NCI-H748 (cell line): ENCODE measurements around the gene C12orf57.

Experiments
- DNase-seq: peaks from one replicate; lab custom pipeline; 2025; ENCODE audit not compliant: unreplicated experiment; lab: John Stamatoyannopoulos, UW

C12orf57 gene

DNA sequence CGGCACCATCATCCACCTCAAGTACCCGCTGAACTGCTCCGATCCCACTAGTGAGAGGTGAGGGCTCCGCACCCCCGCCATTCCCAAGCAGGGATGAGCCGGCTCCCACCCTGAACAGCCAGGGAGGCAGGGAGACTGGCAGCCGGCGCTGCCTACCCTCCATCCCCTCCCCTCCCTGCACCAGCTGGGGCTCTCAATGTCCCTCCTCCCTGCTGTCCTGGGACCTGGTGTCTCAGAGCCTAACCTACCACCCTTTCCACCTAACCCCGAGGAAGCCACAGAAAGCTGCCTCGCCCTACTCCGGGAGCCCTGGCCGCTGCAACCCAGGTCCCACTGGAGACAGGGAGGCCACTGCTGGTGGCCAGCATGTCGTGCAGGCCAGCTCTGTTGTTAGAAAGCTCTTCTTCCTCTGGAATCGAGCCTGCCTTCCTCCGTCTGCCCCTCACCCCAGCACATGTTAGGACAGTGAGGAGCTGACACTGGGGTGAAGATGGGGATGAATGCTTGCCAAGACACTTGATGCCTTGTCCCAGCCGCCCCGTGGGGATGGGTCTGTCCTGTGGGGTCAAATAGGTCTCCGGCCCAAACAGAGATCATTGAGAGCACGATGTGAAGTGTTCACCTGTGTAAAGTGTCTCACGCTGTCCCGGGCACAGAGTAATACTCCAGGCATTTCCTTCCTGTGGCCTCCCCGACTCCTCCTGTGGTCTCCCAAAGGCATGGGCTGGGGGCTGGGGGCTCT is 8.5 kb downstream of the C12orf57 start:
- no peak for DNase-seq

DNA sequence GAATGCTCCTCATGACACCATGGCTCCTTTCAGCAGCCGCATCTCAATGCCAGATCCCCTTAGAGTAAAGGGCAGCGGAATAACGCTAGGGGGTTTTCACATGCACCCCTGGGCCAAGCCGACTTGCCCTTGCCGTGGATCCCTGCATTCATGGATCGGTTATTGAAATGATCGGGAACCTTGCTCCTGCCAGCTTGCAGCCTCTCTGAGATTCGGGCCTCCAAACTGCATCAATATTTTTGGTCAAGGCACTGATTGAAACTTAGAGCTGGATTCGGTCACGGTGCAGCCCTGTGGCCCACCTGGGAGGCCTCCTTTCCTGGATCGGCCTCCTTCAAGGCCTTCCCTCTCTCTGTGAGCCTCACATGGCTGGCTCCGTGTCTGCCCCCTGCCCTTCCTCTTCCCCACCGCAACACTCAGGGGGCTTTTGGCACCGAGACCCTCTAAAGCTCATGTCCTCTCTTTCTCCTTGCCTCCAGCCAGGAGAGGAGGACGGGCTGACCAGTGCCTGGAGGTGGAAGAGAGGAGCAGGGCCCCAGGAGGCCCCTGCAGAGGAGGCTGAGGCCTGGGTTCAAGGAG is 9.1 kb downstream of the C12orf57 start:
- no peak for DNase-seq

DNA sequence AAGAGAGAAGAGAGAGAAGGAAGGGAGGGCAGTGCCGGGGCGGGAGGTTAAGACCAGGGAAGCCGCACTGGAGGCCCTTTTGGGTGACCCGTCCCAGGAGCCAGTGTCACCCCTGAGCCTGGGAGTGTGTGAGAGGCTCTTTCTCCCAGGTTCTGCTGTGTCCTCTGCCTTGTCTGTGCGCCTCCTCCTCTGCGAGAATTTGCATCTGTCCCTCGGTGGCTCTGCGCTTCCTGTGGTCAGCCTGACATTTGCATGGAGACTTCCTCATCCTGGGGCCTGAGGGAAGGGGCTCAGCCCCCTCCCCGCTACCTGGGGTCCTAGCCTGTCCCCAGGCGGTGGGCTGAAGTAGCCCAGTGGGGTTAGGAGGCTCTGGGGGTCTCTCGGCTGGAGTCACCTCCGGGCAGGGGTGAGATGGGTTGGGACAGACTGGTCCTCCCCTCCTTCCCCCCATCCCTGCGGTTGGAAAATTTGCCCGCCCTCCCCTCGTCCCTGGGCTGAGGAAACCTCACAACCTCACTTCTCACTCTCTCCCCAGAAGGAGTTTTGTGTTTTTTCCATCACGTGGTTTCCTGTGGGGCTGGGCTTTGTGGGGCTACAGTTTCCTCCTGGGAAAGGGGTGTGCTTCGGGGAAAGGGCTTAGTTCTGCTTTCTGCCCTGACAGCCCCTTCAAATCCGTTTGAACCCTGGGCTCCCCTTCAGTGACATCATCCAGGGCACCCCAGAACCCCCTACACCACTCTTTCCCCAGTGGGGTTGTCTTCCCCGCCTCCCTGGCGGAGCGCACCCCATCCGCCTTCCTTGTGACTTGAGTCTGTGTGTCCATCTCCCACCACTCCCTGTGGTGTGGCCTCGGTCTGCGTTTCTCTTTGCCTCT is 9.9 kb downstream of the C12orf57 start:
- no peak for DNase-seq

DNA sequence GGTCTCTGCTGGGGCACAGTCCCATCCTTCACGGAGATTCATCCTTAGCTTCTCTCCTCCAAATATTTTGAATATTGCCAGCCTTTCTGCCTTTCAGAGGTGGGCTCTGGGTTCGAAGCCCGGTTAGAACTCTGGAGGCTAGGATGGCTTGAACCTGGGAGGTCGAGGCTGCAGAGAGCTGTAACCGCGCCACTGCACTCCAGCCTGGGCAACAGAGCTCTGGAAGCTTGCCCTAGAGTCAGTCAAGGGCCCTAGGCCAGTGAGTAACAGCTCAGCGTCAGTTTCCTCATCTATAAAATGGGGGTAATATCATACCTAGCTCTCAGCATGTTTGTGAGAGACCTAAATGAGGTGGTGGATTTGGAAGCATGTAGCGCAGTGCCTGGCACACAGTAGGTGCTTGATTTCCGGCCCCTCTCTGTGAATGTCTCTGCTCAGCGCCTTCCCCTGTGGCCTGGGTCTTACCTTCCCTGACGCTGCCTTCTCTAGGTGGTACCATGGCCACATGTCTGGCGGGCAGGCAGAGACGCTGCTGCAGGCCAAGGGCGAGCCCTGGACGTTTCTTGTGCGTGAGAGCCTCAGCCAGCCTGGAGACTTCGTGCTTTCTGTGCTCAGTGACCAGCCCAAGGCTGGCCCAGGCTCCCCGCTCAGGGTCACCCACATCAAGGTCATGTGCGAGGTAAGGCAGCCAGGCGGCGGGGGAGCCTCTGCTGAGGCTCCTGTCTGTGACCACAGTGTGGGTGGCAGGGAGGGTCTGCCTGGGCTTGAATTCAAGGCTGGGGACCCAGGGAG is 10.7 kb downstream of the C12orf57 start:
- no peak for DNase-seq

DNA sequence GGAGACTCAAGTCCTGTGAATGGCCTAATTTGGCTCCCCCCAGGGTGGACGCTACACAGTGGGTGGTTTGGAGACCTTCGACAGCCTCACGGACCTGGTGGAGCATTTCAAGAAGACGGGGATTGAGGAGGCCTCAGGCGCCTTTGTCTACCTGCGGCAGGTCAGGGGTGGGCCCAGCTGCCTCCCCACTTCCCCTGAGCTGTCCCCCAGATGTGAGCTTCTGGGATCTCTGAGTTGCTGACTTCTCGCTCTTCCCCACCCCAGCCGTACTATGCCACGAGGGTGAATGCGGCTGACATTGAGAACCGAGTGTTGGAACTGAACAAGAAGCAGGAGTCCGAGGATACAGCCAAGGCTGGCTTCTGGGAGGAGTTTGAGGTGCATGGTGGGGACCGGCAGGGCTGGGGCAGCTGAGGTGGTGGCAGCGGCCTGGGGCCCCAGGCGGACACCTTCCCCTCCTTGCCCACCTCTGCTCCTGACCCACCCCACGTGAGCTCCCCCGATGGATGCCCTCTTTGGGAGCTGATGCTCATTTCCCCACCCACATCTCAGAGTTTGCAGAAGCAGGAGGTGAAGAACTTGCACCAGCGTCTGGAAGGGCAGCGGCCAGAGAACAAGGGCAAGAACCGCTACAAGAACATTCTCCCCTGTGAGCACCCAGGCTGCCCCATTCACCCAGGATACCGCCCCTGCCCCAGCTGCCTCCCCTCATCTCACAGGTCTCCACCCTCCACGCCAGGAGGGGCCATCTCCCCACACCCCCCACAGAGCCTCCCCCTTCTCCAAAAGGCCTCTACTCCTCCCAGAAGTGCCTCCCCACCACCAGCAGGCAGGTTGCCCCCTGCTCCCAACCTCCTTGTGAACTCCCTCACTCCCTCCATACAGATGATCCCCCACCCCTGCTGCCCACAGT is 11.5 kb downstream of the C12orf57 start:
- DNase-seq, result no peak

DNA sequence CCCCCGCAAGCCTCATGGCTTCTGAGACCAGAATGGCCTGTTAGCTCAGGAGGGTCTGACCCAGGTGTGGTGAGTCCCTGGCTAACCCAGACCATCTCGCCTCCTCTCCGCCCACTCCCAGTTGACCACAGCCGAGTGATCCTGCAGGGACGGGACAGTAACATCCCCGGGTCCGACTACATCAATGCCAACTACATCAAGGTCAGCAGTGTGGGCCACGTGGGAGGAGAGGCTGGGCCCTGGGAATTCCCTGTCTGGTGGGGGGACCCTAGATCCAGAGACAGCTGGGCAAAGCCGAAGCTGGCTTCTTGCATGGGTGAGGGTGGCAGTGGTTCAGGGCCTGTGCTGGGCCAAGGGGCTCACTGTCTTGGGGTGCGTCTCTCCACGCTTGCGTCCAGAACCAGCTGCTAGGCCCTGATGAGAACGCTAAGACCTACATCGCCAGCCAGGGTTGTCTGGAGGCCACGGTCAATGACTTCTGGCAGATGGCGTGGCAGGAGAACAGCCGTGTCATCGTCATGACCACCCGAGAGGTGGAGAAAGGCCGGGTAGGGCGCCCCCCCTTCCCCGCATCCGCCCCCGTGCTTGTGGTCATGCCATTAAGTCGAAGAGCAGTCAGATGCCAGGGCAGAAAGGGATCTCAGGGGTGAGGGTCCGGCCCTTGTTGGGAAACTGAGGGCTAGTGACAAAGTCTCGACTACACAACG is 12.4 kb downstream of the C12orf57 start:
- no peak for DNase-seq

DNA sequence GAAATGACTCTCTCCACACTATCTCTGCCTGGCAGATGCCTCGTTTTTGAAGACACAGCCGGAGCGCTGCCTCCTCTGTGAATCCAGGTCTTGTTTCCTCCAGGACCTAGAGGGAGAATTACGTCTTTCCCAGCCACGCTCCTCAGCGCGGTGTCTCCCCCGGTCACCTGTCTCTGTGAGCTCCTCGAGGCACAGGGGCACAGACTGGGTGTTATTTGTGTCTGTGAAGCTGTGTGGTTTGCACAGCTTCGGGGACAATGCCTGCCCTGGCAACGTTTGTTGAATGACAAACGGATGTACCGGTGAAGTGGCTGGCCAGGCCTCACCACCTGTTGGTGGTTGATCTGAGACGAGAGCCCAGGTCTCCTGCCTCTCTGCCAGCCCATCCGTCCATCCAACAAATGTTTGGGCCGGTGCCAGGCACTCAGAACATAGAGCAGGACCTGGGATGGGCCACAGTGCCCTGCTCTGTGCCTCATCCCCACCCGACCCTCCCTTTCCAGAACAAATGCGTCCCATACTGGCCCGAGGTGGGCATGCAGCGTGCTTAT is 13.4 kb downstream of the C12orf57 start:
- DNase-seq, result no peak

DNA sequence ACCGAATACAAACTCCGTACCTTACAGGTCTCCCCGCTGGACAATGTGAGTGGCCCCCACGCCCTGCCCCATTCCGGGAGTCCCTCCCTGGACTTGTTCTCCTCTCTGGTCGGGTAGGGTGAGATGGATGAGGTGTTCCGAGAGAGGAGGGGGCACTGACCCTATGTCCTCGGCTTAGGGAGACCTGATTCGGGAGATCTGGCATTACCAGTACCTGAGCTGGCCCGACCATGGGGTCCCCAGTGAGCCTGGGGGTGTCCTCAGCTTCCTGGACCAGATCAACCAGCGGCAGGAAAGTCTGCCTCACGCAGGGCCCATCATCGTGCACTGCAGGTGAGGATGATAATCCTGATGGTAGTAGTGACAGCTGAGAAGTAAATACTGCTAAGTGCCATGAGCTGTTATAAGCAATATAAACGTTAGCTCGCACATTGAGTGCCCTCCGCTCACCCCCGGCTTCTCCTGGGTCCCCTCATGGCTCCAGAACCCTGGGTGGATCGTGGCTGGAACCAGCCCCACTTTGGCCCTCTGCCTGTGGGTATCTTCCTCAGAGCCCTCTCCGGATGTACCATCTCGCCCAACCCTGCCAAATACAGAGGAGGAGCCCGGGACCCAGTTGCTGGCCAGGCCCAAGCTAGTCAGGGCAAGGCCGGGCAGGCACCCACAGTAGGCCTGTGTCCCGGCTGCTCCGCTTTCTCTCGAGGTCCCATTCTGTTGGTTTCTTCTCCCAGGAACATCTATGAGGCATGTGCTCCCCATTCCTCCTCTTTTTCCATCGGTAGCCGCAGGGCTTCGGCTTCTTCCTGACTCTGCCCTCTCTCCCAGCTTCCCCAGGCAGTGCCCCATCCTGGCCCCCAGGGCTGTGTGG is 14.2 kb downstream of the C12orf57 start:
- DNase-seq, result no peak

DNA sequence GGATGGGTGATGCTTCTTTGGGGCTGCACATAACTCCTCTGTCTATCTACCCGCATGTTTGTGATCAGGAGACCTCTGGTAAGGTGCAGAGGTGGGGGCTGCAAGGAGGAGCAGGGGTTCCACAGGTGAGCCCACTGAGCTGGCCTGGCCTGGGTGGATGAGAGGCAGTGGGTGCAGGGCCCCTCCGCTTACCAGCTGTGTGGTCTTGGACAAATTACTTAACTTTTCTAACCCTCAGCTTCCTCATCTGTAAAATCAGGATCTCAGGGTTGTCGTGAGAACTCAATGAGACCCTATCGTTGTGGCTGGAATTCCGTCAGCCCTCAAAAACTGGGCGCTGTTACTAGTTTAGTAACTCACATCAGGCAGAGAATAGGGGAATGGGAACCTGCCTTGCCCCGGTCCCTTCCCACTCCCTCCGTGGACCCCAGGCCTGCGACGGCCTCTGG is 14.8 kb downstream of the C12orf57 start:
- DNase-seq, result no peak

DNA sequence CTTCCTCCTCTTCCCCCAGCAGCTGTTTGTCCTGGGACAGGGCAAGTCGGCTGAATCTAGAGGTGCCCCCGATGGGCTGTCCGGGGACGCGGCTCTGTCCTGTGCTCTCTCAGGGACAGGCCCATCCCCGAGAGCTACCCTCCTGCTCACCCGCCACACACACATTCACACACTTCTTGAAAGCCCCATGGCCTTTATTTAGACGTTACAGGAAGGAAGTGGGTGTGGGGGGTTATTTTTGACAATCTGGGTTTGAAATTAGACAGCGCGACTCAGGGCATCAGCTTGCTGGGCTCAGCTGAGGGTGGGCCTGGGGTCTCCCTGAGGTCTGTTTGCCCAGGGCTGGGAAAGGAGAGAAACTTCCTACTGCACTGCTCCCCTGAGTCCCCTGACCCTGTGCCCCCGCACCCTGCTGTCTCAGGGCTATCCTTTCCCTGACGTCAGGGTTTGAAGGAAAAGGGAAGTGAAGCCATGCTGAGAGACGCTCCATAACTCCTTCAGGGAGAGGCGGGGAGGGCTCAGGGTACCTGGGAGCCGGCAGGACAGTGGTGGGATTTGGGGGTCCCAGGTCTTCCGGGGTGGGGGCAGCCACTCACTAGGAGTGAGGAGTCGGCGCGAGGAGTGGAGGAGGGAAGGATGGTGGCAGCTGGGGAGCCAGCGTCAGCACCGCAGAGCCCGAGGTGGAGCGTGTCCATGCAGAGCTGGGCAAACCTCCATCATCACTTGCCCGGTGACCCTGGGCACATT is 15.4 kb downstream of the C12orf57 start:
- no peak for DNase-seq

DNA sequence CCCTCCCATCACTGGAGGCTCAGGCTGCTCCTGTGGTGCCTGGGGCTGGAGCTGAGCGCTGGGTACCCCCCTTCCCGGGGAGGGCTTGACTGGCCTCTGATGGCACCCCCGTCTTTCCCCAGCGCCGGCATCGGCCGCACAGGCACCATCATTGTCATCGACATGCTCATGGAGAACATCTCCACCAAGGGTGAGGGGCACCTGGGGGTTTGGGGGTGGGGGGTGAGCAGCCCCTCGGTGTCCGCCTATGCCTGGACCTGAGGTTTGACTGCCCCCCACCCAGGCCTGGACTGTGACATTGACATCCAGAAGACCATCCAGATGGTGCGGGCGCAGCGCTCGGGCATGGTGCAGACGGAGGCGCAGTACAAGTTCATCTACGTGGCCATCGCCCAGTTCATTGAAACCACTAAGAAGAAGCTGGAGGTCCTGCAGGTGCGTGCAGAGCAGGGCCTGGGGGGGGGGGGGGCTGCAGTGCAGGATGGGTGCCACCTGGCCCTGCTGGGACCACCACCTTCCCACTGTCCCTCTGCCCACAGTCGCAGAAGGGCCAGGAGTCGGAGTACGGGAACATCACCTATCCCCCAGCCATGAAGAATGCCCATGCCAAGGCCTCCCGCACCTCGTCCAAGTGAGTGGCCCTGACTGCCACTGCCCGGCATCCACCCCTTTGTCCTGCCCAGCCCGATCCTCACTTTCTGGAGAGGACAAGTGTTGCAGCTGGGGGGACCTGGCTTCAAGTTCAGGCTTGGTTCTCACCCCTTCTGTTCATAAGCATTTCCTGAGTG is 16.2 kb downstream of the C12orf57 start:
- DNase-seq, result no peak

DNA sequence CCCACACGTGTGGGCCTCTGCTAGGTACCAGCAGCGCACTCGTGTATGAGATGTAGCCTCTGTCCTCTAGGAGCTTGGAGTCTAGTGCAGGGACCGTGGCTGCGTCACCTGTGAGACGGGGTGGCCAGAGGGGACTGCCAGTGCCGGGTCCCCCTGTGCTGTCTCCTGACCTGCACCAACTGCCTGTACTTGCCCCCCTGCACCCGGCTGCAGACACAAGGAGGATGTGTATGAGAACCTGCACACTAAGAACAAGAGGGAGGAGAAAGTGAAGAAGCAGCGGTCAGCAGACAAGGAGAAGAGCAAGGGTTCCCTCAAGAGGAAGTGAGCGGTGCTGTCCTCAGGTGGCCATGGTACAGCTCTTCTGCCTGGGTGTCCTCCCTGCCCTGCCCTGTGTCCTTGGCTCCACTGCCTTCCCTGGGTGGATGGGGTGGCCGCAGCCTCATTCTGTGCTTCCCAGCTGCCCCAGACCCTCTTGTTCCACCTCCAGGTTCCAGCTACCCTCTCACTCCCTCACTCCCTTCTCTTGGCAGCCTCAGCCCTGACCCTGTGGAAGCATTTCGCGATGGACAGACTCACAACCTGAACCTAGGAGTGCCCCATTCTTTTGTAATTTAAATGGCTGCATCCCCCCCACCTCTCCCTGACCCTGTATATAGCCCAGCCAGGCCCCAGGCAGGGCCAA is 16.9 kb downstream of the C12orf57 start:
- DNase-seq, result no peak

DNA sequence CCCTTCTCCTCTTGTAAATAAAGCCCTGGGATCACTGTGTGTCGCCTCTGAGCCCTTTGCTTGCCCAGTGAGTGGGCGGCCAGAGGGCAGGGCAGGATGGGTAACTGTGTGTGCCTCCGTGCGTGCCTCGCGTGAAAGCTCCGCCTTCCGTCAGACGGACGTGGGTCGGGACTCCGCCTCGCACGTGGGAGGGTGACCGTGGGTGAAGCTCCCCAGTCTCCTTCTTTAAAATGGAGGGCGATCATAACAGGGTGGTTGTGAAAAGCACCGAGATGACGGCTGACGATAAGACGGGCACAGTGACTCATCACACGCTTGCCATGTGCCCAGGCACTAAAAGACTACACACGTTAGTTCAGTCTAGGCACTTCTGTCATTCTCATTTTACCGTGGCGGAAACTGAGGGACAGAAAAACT is 17.5 kb downstream of the C12orf57 start:
- DNase-seq, result no peak

DNA sequence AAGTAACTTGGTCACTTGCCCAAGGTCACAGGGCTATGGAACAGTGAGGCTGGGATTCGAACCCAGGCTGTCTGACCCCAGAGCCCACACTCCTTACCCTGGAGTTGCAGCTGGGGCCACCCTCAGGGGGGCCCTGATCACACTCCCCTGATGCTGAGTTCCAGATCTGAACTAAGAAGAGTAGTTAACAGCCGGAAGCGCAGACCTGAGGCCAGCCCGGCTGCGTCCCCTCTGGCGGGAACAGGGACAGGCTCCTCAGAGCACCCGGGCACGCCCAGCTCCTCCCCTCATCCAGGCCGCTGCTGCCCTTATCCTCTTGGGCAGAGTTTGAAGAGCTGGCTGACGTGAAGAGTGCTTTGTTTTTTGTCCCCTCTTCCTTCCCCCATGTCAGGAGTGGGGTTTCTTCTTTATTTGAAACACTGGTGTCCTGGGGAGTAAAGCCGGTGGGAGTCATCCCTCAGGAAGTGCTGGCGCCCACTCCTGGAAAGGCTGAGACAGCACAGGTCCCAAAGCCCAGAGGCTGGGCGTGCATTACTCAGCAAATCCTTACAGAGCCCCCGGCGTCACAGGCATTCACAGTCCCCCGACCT is 18.0 kb downstream of the C12orf57 start:
- peak; percentile 83 for DNase-seq

DNA sequence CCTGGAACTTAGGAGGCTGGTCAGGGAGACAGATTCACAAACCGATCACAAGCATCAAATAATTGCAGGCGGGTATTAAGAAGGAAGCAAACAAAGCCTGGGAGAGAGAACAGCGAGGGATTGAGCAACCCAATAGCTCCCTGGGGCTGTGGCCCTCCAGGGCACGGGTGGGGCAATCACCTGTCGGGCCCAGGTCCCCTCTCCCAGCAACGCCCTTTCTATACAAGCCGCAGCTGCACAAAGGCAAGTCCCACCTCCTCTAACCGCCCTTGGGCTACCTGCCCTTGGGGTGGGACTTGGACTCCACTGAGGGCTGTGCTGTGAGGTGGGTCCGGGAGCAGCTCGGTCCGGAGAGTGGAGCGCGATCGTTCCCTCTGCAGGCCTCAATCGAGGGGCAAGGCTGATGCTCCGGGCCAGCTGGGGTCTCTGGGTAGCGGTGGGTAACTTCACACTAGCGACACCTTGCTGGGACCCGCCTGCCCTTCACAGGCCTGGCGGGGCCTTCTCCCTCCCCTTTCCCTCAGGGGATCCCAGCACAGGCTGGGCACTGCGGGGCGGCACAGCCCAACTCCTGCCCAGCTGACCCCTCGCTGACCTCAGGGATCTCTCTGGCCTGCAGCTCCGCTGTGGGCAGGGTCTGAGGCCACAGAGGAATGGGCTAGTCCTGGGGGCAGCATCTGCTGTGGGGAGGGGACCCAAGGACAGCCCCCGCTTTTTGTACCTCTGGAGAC is 18.6 kb downstream of the C12orf57 start:
- peak; percentile 78 for DNase-seq
